OCI-LY1 (cell line): ENCODE measurements around the gene MRPL24.

ENCODE experiments used
- CTCF ChIP-seq: fragments of 200-600 bp; sonication (generic), shearing (Covaris generic); IDR thresholded peaks from 2 replicates; pipeline ENCODE4 v1.5.1; 2017; ENCODE audit warnings: mild to moderate bottlenecking, antibody characterized with exemption, low read length, moderate library complexity, mixed read lengths
- EZH2 ChIP-seq: fragments of 200-600 bp; sonication (generic), shearing (Covaris generic); IDR thresholded peaks from 2 replicates; pipeline ENCODE4 v1.8.0; 2017; ENCODE audit warnings: borderline replicate concordance, mixed run types, mild to moderate bottlenecking, antibody characterized with exemption, low read length, moderate library complexity, mixed read lengths

GRCh38 chr1:156691665-156692440 is 49.0 kb downstream of the MRPL24 start:
- TF ChIP-seq CTCF: no peak
- no peak for TF ChIP-seq EZH2
